ENCODE measurements around the gene CBL. TPM values are rescaled to one million over a fixed set of nuclear protein-coding genes. Genes with fewer than 3 reads are reported as not detected.

The CBL gene
- total and polyA plus RNA-seq, 10 of the 15 experiments (the other 5 are each of a cell fraction or from before 2014, with no cell fraction given) = 3.9 to 27.1 (median 9.5) TPM

- no peak for TF ChIP-seq BCLAF1 (IDR thresholded peaks at IDR 0.05)
These were observed 118.0 kb downstream of the CBL start (continued) for GRCh38 chr11:119324189-119324588.

GRCh38 chr11:119329320-119329719, 123.2 kb downstream of the CBL start:
- H3K4me3 ChIP-seq = no peak overlapping the region
- in situ Hi-C loops (cut with MboI) (no loop called here), intact Hi-C loops (cut with micrococcal nuclease; ENCODE audit: unreplicated experiment) (no loop called here)
- ChIA-PET RAD21 (ENCODE audit: unreplicated experiment) (interaction anchor here (0.7 kb wide), 1 partner anchor 9 kb away, joined by 3 read pairs; no protein-coding TSS in a partner anchor), POLR2A (no interaction called here), SMC1A (ENCODE audit: uncharacterized antibody, unreplicated experiment) (no interaction called here), CTCF (interaction anchor here (1.4 kb wide), 1 partner anchor 173 kb away, joined by 3 read pairs; no protein-coding TSS in a partner anchor)
- peaks cover 5% of the 10 kb centered on the region; the same call in 1 of the 2 replicates for H3K4me1 ChIP-seq (ENCODE audit: control insufficient read depth, insufficient read depth, low read length)
- FAIRE-seq (no peak), DNase-seq (ENCODE audit: low read depth, low spot score) (no peak), ATAC-seq (no peak)
- H3K9ac ChIP-seq (ENCODE audit: control insufficient read depth, insufficient read depth, low read length) = no peak overlapping the region
- H3K79me2 ChIP-seq (ENCODE audit: control insufficient read depth, insufficient read depth, low read length) = no peaks in the 10 kb centered on the region; the same call in 1 of the 2 replicates
- H3K9me3 ChIP-seq (replicated peaks; ENCODE audit: control insufficient read depth, insufficient read depth, low read length) = no peaks in the 10 kb centered on the region
- H3K36me3 ChIP-seq (ENCODE audit: control insufficient read depth in 2 of 2, insufficient read depth in 2 of 2, low read length in 1 of 2) = no peaks in the 10 kb centered on the region
- BruUV-seq (replicated peaks) = no TSS peak
- 25% methylated on average over 2 of the region's 2 CpGs for WGBS (ENCODE audit: insufficient coverage, insufficient replicate concordance, low lambda C conversion rate, missing lambda C conversion rate)
- TF ChIP-seq ZNF384 (IDR thresholded peaks at IDR 0.05; ENCODE audit: borderline replicate concordance, low read depth, low read length) = no peak
- H3K27ac ChIP-seq (ENCODE audit: control insufficient read depth, insufficient read depth) = no peak overlapping the region
- H3K27me3 ChIP-seq (replicated peaks in 1 of 2; ENCODE audit: control insufficient read depth in 2 of 2, insufficient read depth in 2 of 2, low read length in 1 of 2) = no peaks in the 10 kb centered on the region
- H4K20me1 ChIP-seq (ENCODE audit: control insufficient read depth, insufficient read depth) = no peaks in the 10 kb centered on the region
- H2AFZ ChIP-seq (ENCODE audit: control insufficient read depth, low read depth, low read length) = no peak overlapping the region
- no peak overlapping the region for H3K4me2 ChIP-seq (ENCODE audit: control insufficient read depth, insufficient read depth)

All from GM12878 (cell line).